Ectodermal cell (in vitro differentiated cells): ENCODE results near the gene PRR15L.

Source experiments
- H3K27ac ChIP-seq: 2 replicates; pipeline ENCODE4 v1.7.0; 2013; ENCODE audit warnings: mild to moderate bottlenecking, low read depth, low read length; ENCODE audit not compliant: insufficient read depth, poor library complexity, severe bottlenecking
- H3K27me3 ChIP-seq: 2 replicates; pipeline ENCODE4 v1.7.0; 2013; ENCODE audit warnings: mild to moderate bottlenecking, low read length; ENCODE audit not compliant: insufficient read depth, control insufficient read depth, poor library complexity, severe bottlenecking
- H3K36me3 ChIP-seq: one replicate; pipeline ENCODE4 v1.7.0; 2013; ENCODE audit warnings: low read length; ENCODE audit not compliant: control insufficient read depth, insufficient read depth
- H3K4me1 ChIP-seq: one replicate; pipeline ENCODE4 v1.7.0; 2013; ENCODE audit warnings: low read length; ENCODE audit not compliant: control insufficient read depth, insufficient read depth
- H3K4me3 ChIP-seq: 2 replicates; pipeline ENCODE4 v1.7.0; 2013; ENCODE audit warnings: low read depth, low read length, control low read depth; ENCODE audit not compliant: insufficient read depth
- H3K9me3 ChIP-seq: 2 replicates; pipeline ENCODE4 v1.7.0; 2013; ENCODE audit warnings: mild to moderate bottlenecking, low read length, moderate library complexity; ENCODE audit not compliant: control insufficient read depth
- WGBS, 2 experiments: methylation state at CpG; one replicate each; pipeline ENCODE4 v1.1.7; 2013; ENCODE audit warnings: missing lambda C conversion rate in 2 of 2; 5-methylcytosine and 5-hydroxymethylcytosine counted together

The PRR15L gene

DNA sequence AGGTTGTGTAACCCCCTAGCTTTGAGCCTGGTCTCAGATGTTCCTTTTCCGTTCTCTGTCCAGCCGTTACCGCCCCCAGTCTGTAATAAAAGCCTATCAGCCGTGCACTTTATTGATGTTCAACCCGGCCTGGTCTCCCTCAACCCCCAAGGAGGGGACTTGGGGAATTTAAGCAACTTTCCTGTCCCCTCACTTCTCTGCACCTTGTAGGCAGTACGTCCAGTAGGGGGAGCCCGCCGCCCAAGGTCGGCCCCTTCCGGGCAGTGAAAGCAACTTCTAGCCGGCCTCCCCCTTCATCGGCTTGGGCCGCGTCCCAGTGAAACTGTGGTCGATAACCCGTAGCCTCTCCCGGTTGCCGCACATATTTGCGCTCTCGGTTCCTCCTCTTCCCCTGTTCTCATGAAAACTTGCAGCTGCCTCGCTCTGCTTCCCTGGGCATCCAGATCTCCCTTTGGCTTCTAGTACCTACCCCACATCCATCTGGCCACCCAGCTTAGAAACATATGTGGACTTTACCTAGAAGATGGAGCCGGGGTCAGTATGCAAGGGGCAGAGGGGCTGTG is 8.4 kb downstream of the PRR15L start:
- no peaks in the 10 kb centered on the region for H3K27me3 ChIP-seq
- H3K27ac ChIP-seq = no peak overlapping the region
- H3K4me1 ChIP-seq = peaks cover 5% of the 10 kb centered on the region
- 9 to 10% methylated on average over 22 of the region's 22 CpGs for WGBS, 2 experiments
- no peaks in the 10 kb centered on the region for H3K9me3 ChIP-seq
- no peak overlapping the region for H3K4me3 ChIP-seq
- H3K36me3 ChIP-seq = no peaks in the 10 kb centered on the region

DNA sequence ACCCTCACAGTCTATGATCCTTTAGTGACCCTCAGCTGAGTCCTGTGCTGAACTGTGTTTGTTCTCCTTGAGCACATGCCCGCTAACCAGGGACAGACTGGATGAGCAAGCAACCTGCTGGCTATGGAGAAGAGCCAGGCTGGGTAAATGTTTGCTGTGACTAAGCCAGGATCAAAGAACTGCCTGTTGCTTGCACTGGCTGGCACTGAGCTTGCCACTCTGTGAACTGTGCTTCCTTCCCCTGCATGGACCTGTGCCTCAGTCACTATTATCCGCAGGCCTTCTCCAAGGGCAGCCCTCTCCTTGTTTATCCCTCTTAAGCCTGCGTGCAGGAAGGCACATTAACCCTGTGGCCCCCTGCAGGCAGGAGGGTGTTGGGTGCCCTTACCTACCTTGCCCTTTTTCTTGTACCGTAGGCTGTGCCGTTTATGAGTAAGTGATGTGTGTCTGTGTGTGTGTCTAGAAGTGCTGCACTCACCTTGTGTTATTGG is 8.9 kb downstream of the PRR15L start:
- WGBS, 2 experiments = 87 to 88% methylated on average over 5 of the region's 5 CpGs
- no peak overlapping the region for H3K4me3 ChIP-seq
- peaks cover 5% of the 10 kb centered on the region for H3K4me1 ChIP-seq
- no peaks in the 10 kb centered on the region for H3K9me3 ChIP-seq
- no peak overlapping the region for H3K27ac ChIP-seq
- no peaks in the 10 kb centered on the region for H3K27me3 ChIP-seq
- H3K36me3 ChIP-seq = no peaks in the 10 kb centered on the region

DNA sequence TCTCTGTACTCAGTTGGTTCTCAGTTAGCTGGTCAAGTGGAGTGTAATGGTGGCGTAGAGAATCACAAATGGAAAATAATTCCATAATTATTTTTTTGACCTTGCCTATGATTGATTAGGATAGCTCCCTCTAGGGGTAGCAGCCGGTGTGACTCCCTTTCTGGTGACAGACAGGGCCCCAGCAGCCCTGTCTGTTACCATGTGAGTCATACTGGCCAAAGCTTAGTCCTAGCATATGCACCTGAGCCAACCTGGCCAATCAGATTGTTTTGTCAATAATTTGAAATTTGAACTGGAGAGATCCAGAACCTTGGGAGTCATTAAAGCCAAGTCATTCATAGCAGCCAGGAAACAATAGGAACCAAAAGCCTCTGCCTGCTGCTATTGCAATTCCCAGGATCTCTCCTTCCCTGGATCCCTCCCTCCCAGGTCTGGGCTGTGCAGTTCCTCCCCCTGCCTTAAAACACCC is 10.7 kb downstream of the PRR15L start:
- no peaks in the 10 kb centered on the region for H3K36me3 ChIP-seq
- H3K4me1 ChIP-seq = peaks cover 5% of the 10 kb centered on the region
- H3K27me3 ChIP-seq = no peaks in the 10 kb centered on the region
- no peak overlapping the region for H3K27ac ChIP-seq
- H3K9me3 ChIP-seq = no peaks in the 10 kb centered on the region
- WGBS, 2 experiments = 27 to 32% methylated on average over 2 of the region's 2 CpGs
- no peak overlapping the region for H3K4me3 ChIP-seq

DNA sequence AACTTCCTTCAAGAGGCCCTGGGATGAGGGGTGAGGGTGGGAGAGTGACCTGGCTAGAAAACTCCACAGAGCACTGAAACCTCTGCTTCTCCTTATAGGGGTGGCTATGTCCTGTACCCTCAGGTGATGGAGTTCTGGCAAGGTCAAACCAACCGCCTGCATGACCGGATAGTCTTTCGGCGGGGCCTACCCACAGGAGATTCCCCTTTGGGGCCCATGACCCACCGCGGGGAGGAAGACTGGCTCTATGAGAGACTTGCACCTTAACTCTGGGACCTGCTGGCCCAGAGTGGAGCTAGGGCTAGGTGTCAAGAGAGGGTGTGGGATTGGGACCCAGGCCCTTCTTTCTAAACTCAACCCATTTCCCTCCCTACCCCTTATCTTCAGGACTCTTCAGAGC is 11.2 kb downstream of the PRR15L start:
- H3K36me3 ChIP-seq = no peaks in the 10 kb centered on the region
- 94 to 97% methylated on average over 6 of the region's 6 CpGs for WGBS, 2 experiments
- no peak overlapping the region for H3K4me3 ChIP-seq
- peaks cover 5% of the 10 kb centered on the region for H3K4me1 ChIP-seq
- no peaks in the 10 kb centered on the region for H3K9me3 ChIP-seq
- no peak overlapping the region for H3K27ac ChIP-seq
- H3K27me3 ChIP-seq = no peaks in the 10 kb centered on the region

DNA sequence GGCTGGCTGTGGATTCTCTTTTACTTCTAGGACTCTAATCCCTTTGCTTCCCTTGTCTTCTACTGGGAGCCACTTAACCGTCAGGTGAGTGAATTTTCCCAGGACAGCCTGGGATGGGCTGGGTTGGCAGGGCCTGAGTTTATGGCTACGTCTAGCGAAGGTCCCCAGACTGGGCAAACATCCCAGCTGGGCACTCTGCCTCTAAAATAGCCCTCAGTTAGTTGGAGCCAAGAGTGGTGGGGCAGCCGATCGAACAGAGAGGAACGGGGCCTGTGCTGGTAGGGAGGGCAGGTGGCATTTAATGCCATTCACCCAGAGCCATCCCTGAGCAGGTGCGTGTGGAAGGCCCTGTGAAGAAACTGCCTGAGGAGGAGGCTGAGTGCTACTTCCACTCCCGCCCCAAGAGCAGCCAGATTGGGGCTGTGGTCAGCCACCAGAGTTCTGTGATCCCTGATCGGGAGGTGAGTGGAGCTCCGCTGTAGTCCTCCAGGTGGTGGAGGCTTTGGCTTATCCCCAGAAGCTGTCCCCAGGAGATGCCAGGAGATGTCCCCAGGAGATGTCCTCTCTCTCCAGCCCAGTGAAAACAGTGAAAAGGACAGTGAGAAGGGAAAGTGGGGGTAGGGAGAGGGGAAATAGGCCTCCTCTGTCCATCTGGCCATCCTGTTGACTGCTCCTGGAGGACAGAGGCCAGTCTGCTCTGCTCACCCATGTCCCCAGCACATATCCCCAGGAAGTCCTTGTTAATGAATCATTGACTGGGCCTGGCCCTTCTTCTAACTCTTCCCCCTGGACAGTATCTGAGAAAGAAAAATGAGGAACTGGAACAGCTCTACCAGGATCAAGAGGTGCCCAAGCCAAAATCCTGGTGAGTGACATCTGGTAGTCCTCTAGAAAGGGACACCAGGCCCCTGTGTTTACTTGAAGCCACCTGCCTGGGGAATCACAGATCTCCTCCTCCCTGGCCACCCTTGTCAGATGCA is 11.9 kb downstream of the PRR15L start:
- Histone ChIP-seq H3K27me3 (peaks cover 3% of the 10 kb centered on the region), H3K27ac (no peak overlapping the region), H3K9me3 (no peaks in the 10 kb centered on the region), H3K4me1 (peaks cover 5% of the 10 kb centered on the region), H3K4me3 (no peak overlapping the region), H3K36me3 (no peaks in the 10 kb centered on the region)
- WGBS, 2 experiments = 94 to 97% methylated on average over 10 of the region's 10 CpGs

- 93 to 94% methylated on average over 8 of the region's 8 CpGs for WGBS, 2 experiments
- Histone ChIP-seq H3K4me1 (peaks cover 5% of the 10 kb centered on the region), H3K4me3 (no peak overlapping the region), H3K9me3 (no peaks in the 10 kb centered on the region), H3K36me3 (no peaks in the 10 kb centered on the region), H3K27ac (no peak overlapping the region), H3K27me3 (peaks cover 4% of the 10 kb centered on the region)
These were observed 12.6 kb downstream of the PRR15L start for GRCh38 chr17:47945080-47945479.

DNA sequence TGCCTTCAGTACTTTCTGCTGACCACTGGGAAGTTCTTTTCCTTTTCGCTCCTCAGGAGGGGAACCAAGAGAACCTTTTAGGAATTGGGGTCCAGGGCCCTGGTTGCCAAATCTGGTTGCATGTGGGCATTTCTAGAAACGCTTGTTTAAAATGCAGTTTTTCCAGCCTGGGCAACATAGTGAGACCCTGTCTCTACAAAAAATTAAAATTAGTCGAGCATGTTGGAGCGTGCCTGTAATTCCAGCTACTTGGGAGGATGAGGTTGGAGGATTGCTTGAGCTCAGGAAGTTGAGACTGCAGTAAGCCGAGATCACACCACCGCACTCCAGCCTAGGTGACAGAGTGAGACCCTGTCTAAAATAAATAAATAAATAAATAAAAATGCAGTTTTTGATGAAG is 15.1 kb downstream of the PRR15L start:
- no peaks in the 10 kb centered on the region for H3K36me3 ChIP-seq
- no peak overlapping the region for H3K4me3 ChIP-seq
- 68 to 79% methylated on average over 5 to 6 of the region's 6 CpGs for WGBS, 2 experiments
- no peaks in the 10 kb centered on the region for H3K4me1 ChIP-seq
- H3K9me3 ChIP-seq = no peaks in the 10 kb centered on the region
- H3K27me3 ChIP-seq = peaks cover 4% of the 10 kb centered on the region
- H3K27ac ChIP-seq = no peak overlapping the region

GRCh38 chr17:47942096-47942510 is 15.6 kb downstream of the PRR15L start:
- Histone ChIP-seq H3K27ac (no peak overlapping the region), H3K9me3 (no peaks in the 10 kb centered on the region), H3K36me3 (no peaks in the 10 kb centered on the region), H3K4me3 (peak overlapping the region; percentile 60), H3K27me3 (peaks cover 4% of the 10 kb centered on the region), H3K4me1 (no peaks in the 10 kb centered on the region)
- 36 to 42% methylated on average over 5 of the region's 5 CpGs for WGBS, 2 experiments

DNA sequence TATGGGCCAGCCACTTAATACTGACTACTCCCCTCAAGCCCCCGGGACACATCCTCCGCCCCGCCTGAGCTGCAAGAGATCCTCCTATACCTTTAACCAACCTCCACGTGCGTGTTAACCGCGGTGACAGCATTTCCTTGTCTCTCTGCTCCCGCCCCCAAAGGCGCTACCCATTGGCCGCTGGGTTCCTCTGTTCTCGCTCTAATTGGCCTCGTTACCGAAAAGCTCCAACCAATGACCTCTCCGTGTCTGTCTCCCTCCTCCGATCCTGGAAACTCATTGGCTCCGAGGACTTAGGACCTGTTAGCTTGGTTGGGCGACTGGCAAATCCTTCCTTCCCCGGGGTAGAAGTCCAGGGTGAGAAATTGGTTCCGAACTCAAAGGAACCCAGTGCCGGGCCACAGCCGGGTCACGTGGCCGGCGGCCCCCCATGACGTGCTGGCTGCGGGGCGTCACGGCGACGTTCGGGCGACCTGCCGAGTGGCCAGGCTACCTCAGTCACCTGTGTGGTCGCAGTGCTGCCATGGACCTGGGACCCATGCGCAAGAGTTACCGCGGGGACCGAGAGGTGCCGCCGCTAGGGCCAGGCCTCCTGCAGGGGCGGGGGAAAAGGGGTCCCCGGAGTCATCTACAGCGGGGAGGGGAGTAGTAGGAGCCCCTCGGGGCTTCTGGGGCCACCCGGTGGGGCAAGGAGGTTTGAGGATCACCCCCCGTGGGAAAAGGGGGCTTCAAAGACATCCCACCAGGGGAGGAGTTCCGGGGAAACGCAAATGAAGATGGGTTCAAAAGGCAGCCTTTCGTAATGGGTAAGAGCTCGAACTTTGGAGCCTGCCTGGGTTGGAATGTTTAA is 16.2 kb downstream of the PRR15L start, which contains the start of gene PNPO:
Gene PNPO, plus strand, starts transcription at position 326 of the 850 bp plus-strand sequence. Its CDS starts 105 bp downstream, at position 431.
- no peak within 1 kb of the TSS for H3K27ac ChIP-seq

More for the DNA sequence above, 16.2 kb downstream of the PRR15L start, which contains the start of gene PNPO:
- 12% methylated on average over 50 of the region's 50 CpGs for WGBS, 2 experiments
- no peaks in the 10 kb centered on the region for H3K4me1 ChIP-seq
- no peaks in the 10 kb centered on the region for H3K36me3 ChIP-seq
- peak within 1 kb of the TSS; percentile 60 for H3K4me3 ChIP-seq
- peaks cover 4% of the 10 kb centered on the region for H3K27me3 ChIP-seq
- no peaks in the 10 kb centered on the region for H3K9me3 ChIP-seq
